GM20431 (cell line): ENCODE results near the gene NLRP1.

ENCODE experiments used
- in situ Hi-C: fragments of 300-500 bp; cut with MseI, MboI; formaldehyde crosslinking; loops from one replicate; pipeline ENCODE4 v1.15.0; 2020; ENCODE audit warnings: low sequenced_read_pairs; ENCODE audit not compliant: unreplicated experiment

NLRP1 gene

GRCh38 chr17:5527601-5528250 lies 56.6 kb downstream of the NLRP1 start:
- in situ Hi-C loops: no loop called here

GRCh38 chr17:5526821-5527598 lies 57.3 kb downstream of the NLRP1 start:
- in situ Hi-C loops: no loop called here

GRCh38 chr17:5523249-5523648 lies 61.1 kb downstream of the NLRP1 start:
- in situ Hi-C loops: no loop called here

- in situ Hi-C loops: no loop called here
Observed at GRCh38 chr17:5522476-5522875, 61.8 kb downstream of the NLRP1 start.

GRCh38 chr17:5516060-5516792 lies 68.1 kb downstream of the NLRP1 start:
- in situ Hi-C loops: no loop called here

- in situ Hi-C loops: no loop called here
Observed at GRCh38 chr17:5514976-5515375, 69.3 kb downstream of the NLRP1 start.

- in situ Hi-C loops: no loop called here
Observed at GRCh38 chr17:5513628-5514027, 70.7 kb downstream of the NLRP1 start.

GRCh38 chr17:5511401-5512225 lies 72.7 kb downstream of the NLRP1 start:
- in situ Hi-C loops: no loop called here

GRCh38 chr17:5510771-5511170 lies 73.5 kb downstream of the NLRP1 start:
- in situ Hi-C loops: no loop called here

- in situ Hi-C loops: no loop called here
Observed at GRCh38 chr17:5509482-5509881, 74.8 kb downstream of the NLRP1 start.

- in situ Hi-C loops: no loop called here
Observed at GRCh38 chr17:5508810-5509209, 75.5 kb downstream of the NLRP1 start.

GRCh38 chr17:5506307-5506706 lies 78.0 kb downstream of the NLRP1 start:
- in situ Hi-C loops: no loop called here

- in situ Hi-C loops: no loop called here
Observed at GRCh38 chr17:5502552-5502951, 81.8 kb downstream of the NLRP1 start.

- in situ Hi-C loops: no loop called here
Observed at GRCh38 chr17:5501685-5502084, 82.6 kb downstream of the NLRP1 start.

- in situ Hi-C loops: no loop called here
Observed at GRCh38 chr17:5500589-5501391, 83.5 kb downstream of the NLRP1 start.

GRCh38 chr17:5500247-5500588 lies 84.1 kb downstream of the NLRP1 start:
- in situ Hi-C loops: no loop called here

GRCh38 chr17:5499476-5500231 lies 84.7 kb downstream of the NLRP1 start:
- in situ Hi-C loops: no loop called here

GRCh38 chr17:5492970-5493369 lies 91.3 kb downstream of the NLRP1 start:
- in situ Hi-C loops: no loop called here

GRCh38 chr17:5488752-5489151 lies 95.6 kb downstream of the NLRP1 start:
- in situ Hi-C loops: no loop called here
